ENCODE data around the gene ADAMTSL3. TPM values are rescaled to one million over a fixed set of nuclear protein-coding genes. Genes with fewer than 3 reads are reported as not detected.
"Not testable (repeated sequence)": the region's sequence is repeated elsewhere in the genome, so short reads cannot be mapped to it uniquely, and the experiment has no call there.

The ADAMTSL3 gene

GRCh38 chr15:84081391-84082168, 427.7 kb downstream of the ADAMTSL3 start:
- Histone ChIP-seq H2BK5ac (ENCODE audit: low read length) (no peak overlapping the region), H3K9me3 (replicated peaks in 1 of 2; ENCODE audit: control insufficient read depth in 2 of 2, insufficient read depth in 1 of 2, low read depth in 1 of 2, low read length in 2 of 2) (no peaks in the 10 kb centered on the region), H3K4me2 (ENCODE audit: insufficient read depth, low read length, poor library complexity, severe bottlenecking) (no peak overlapping the region), H2BK15ac (ENCODE audit: low read length) (no peak overlapping the region), H4K8ac (ENCODE audit: low read depth, low read length) (no peak overlapping the region), H3K4me3 (ENCODE audit: low read length in 2 of 2) (no peak overlapping the region), H2AFZ (ENCODE audit: low read length) (peak overlapping the region; percentile 97), H3K18ac (ENCODE audit: low read length) (no peak overlapping the region), H4K91ac (ENCODE audit: low read depth, low read length, poor library complexity) (no peak overlapping the region), H3K14ac (ENCODE audit: low read length) (no peak overlapping the region), H2BK120ac (ENCODE audit: low read depth, low read length) (no peak overlapping the region), H3K36me3 (replicated peaks in 1 of 2; ENCODE audit: control insufficient read depth in 2 of 2, insufficient read depth in 2 of 2, low read length in 2 of 2) (no peaks in the 10 kb centered on the region), H2BK12ac (ENCODE audit: low read length) (no peak overlapping the region), H3K79me1 (ENCODE audit: low read depth, low read length) (no peaks in the 10 kb centered on the region), H3K27ac (replicated peaks; ENCODE audit: low read length) (no peak overlapping the region), H3K9ac (ENCODE audit: low read depth, low read length, poor library complexity) (no peak overlapping the region), H3K27me3 (ENCODE audit: control insufficient read depth in 3 of 3, insufficient read depth in 3 of 3, low read depth in 1 of 3, low read length in 3 of 3) (peaks cover 0 to 17% (median 7%) of the 10 kb centered on the region in 3 experiments), H2AK5ac (ENCODE audit: low read depth, low read length) (no peak overlapping the region), H3K4ac (ENCODE audit: low read length) (no peak overlapping the region), H3K23ac (ENCODE audit: low read depth, low read length, poor library complexity) (no peak overlapping the region), H3K4me1 (ENCODE audit: control insufficient read depth in 2 of 2, insufficient read depth in 1 of 2, low read depth in 1 of 2, low read length in 2 of 2) (no peaks in the 10 kb centered on the region)
- DNase-seq (ENCODE audit: low spot score): no peak
- WGBS, 2 donors (ENCODE audit: extremely low coverage in 2 of 2, insufficient read length in 2 of 2, insufficient replicate concordance in 1 of 2): no CpG with 5 or more reads among the region's 16 CpGs

DNA sequence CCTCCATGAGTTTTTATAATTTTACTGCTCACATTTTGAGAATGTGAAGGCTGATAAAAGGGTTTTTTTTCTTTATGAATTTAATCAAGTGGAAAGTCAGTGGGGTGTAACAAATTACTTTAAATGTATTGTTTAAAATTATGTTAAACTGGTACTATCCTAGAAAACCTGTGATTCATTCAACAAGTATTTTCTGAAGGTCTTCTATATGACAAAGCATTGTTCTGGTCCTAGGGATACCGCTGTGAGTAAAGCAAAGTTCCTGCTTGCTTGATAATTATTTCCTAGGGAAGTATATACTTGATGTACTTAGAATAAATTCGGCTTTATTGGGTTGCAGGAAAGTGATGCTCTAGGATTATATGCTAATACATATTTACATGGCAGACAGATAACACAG, 428.8 kb downstream of the ADAMTSL3 start:
- no peak overlapping the region for H2BK5ac ChIP-seq (ENCODE audit: low read length)
- no peak overlapping the region for H2BK120ac ChIP-seq (ENCODE audit: low read depth, low read length)
- H3K27ac ChIP-seq (replicated peaks; ENCODE audit: low read length): no peak overlapping the region
- H3K23ac ChIP-seq (ENCODE audit: low read depth, low read length, poor library complexity): no peak overlapping the region
- no peak overlapping the region for H4K8ac ChIP-seq (ENCODE audit: low read depth, low read length)
- H2BK15ac ChIP-seq (ENCODE audit: low read length): no peak overlapping the region
- no peak overlapping the region for H3K9ac ChIP-seq (ENCODE audit: low read depth, low read length, poor library complexity)
- H3K9me3 ChIP-seq (replicated peaks in 1 of 2; ENCODE audit: control insufficient read depth in 2 of 2, insufficient read depth in 1 of 2, low read depth in 1 of 2, low read length in 2 of 2): no peaks in the 10 kb centered on the region
- no peaks in the 10 kb centered on the region for H3K79me1 ChIP-seq (ENCODE audit: low read depth, low read length)
- WGBS, 2 donors (ENCODE audit: extremely low coverage in 2 of 2, insufficient read length in 2 of 2, insufficient replicate concordance in 1 of 2): no CpG with 5 or more reads among the region's 2 CpGs
- H3K4me2 ChIP-seq (ENCODE audit: insufficient read depth, low read length, poor library complexity, severe bottlenecking): no peak overlapping the region
- DNase-seq (ENCODE audit: low spot score): no peak
- H2AK5ac ChIP-seq (ENCODE audit: low read depth, low read length): no peak overlapping the region
- H2AFZ ChIP-seq (ENCODE audit: low read length): no peak overlapping the region
- H4K91ac ChIP-seq (ENCODE audit: low read depth, low read length, poor library complexity): no peak overlapping the region
- H3K14ac ChIP-seq (ENCODE audit: low read length): no peak overlapping the region
- no peak overlapping the region for H3K4me3 ChIP-seq (ENCODE audit: low read length in 2 of 2)
- H3K27me3 ChIP-seq (ENCODE audit: control insufficient read depth in 3 of 3, insufficient read depth in 3 of 3, low read depth in 1 of 3, low read length in 3 of 3): peaks cover 0 to 17% (median 7%) of the 10 kb centered on the region in 3 experiments
- no peak overlapping the region for H3K4ac ChIP-seq (ENCODE audit: low read length)
- H3K4me1 ChIP-seq (ENCODE audit: control insufficient read depth in 2 of 2, insufficient read depth in 1 of 2, low read depth in 1 of 2, low read length in 2 of 2): no peaks in the 10 kb centered on the region
- no peaks in the 10 kb centered on the region for H3K36me3 ChIP-seq (replicated peaks in 1 of 2; ENCODE audit: control insufficient read depth in 2 of 2, insufficient read depth in 2 of 2, low read length in 2 of 2)
- no peak overlapping the region for H3K18ac ChIP-seq (ENCODE audit: low read length)
- H2BK12ac ChIP-seq (ENCODE audit: low read length): no peak overlapping the region

- no CpG with 5 or more reads among the region's 3 CpGs for WGBS, 2 donors (ENCODE audit: extremely low coverage in 2 of 2, insufficient read length in 2 of 2, insufficient replicate concordance in 1 of 2)
- H3K9me3 ChIP-seq (replicated peaks in 1 of 2; ENCODE audit: control insufficient read depth in 2 of 2, insufficient read depth in 1 of 2, low read depth in 1 of 2, low read length in 2 of 2); H3K4me3 ChIP-seq (ENCODE audit: low read length in 2 of 2); H3K4ac ChIP-seq (ENCODE audit: low read length); H4K8ac ChIP-seq (ENCODE audit: low read depth, low read length); H3K27ac ChIP-seq (replicated peaks; ENCODE audit: low read length); H2BK15ac ChIP-seq (ENCODE audit: low read length); H3K27me3 ChIP-seq (ENCODE audit: control insufficient read depth in 3 of 3, insufficient read depth in 3 of 3, low read depth in 1 of 3, low read length in 3 of 3); H2BK5ac ChIP-seq (ENCODE audit: low read length); H2BK120ac ChIP-seq (ENCODE audit: low read depth, low read length); H3K4me2 ChIP-seq (ENCODE audit: insufficient read depth, low read length, poor library complexity, severe bottlenecking); H3K36me3 ChIP-seq (replicated peaks in 1 of 2; ENCODE audit: control insufficient read depth in 2 of 2, insufficient read depth in 2 of 2, low read length in 2 of 2); H2BK12ac ChIP-seq (ENCODE audit: low read length); H4K91ac ChIP-seq (ENCODE audit: low read depth, low read length, poor library complexity); DNase-seq (ENCODE audit: low spot score); H2AK5ac ChIP-seq (ENCODE audit: low read depth, low read length); H3K4me1 ChIP-seq (ENCODE audit: control insufficient read depth in 2 of 2, insufficient read depth in 1 of 2, low read depth in 1 of 2, low read length in 2 of 2); H3K18ac ChIP-seq (ENCODE audit: low read length); H3K14ac ChIP-seq (ENCODE audit: low read length); H3K9ac ChIP-seq (ENCODE audit: low read depth, low read length, poor library complexity); H3K23ac ChIP-seq (ENCODE audit: low read depth, low read length, poor library complexity); H3K79me1 ChIP-seq (ENCODE audit: low read depth, low read length); H2AFZ ChIP-seq (ENCODE audit: low read length): not testable (repeated sequence)
These were observed 432.1 kb downstream of the ADAMTSL3 start for GRCh38 chr15:84086071-84086470.

Small RNA genes lying within 50 kb of the gene (small RNA-seq; reads per million reads assigned to genes)
- gene RNU6-1339P (ENCODE audit: insufficient read depth) (not detected), gene RNU6-401P (ENCODE audit: insufficient read depth) (not detected)
